Fibroblast of skin of right biceps (primary cell): Measurements from ENCODE around the gene CCDC171.
"Not testable (repeated sequence)": the region's sequence is repeated elsewhere in the genome, so short reads cannot be mapped to it uniquely, and the experiment has no call there.

Experiments
- DNase-seq: peaks from one replicate; pipeline ENCODE4 v3.0.0-alpha.2; 2013

The CCDC171 gene

DNA sequence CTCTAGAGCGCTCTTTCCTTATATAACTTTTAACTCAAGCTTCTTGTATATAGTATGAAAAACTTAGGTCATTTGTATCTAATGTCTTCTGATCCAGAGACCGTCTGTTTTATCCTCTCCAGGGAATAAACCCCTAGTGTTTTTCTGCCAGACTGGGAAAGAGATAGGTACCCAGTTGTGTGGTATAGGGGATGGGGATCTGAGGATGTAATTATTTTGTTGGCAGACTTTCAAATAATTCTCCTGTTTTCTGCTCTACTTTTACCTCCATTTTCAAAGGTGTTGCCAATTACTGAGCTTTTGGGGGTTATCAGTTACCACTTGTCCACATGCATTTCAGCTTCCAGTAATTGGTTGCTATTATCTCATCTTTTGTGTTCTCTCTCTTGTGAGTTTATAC is 17.9 kb downstream of the CCDC171 start:
- DNase-seq, result no peak

DNA sequence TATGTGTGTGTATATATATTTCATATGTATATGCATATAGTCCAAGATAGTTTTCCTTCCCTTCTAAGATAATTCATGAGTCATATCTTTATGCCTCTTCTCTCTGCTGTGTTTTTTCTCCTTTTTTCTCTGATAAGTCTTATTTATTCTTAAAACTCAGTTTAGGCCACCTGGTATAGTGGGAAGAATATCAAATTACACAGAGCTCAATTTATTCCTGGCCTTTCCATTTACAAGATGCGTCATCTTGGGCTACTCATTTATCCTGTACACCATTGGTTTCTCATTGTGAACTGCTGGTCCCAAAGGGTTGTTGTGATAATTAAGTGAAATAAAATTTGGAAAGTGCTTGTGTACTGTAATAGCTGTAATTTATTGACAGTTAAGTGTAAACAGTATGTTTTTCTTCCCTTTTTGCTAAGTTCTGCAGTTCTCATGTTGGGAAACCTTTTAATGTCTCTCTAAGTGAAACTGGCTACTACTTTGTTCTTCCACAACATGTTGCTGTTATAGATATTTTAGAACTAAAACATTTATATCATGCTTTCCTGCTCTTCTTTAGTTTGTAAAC is 19.4 kb downstream of the CCDC171 start:
- DNase-seq, result no peak

DNA sequence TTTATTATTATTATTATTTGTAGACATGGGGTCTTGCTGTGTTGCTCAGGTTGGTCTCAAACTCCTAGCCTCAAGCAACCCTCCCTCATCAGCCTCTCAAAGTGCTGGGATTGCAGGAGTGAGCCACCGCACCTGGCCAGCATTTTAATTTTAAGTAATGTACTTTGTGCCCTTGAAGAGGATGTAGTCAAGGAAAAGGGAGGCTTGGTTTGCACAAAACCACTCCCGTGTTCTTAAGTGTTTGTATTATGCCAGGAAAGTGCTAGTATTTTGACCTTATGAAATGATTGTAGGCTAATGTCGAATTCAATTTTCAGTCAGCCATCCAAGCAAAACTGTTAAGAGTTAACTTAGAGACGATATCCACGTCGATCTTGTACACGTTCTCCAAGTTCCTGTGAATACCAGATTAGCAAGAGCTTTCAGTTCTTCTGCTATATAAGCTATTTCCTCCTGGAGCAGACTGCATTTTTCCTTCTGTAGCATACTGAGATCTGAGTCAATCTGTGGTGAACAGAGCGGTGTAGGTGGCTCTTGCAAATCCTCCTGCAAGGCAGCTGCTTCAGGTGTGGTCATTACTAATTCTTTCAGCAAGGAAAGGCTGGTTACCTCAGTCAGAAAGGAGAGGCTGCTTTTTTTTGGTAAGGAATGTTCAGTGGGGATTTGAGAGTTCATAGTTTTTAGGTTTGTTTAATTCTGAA is 23.7 kb downstream of the CCDC171 start:
- DNase-seq, result no peak

DNA sequence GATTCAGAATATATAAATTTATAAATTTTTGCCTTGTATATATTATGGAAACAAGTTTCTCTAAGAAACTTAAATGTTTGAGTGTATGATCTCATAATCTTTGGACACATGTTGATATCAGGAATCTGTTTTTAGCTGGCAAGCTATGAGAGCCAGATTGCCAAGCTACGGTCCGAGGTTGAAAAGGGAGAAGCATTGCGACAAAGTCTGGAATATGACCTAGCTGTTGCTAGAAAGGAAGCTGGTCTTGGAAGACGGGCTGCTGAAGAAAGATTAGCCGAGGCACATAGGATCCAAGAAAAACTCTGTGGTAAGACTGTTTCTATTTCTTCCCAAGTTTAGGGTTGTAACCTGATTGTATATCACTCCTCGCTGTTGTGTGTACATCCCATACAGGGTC is 25.9 kb downstream of the CCDC171 start:
- DNase-seq, result no peak

DNA sequence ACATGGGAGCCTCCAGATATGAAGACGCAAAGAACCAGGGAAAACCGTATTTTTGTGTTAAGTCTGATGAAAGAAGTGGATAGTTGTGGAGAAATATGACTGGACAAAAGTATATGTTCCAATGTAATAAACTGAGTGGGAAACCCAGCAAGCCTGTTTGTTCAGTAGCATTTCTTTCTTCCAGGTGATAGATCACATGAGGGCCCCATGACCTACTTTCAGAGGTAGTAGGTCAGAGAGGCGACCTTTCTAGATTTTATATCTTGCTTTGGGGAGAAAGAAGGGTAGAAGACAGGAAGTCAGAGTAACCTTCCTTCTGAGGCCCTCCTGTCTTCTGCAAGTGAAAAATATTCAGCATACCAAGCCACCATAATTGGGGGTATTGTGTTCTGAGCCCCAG is 31.5 kb downstream of the CCDC171 start:
- DNase-seq, result no peak

DNA sequence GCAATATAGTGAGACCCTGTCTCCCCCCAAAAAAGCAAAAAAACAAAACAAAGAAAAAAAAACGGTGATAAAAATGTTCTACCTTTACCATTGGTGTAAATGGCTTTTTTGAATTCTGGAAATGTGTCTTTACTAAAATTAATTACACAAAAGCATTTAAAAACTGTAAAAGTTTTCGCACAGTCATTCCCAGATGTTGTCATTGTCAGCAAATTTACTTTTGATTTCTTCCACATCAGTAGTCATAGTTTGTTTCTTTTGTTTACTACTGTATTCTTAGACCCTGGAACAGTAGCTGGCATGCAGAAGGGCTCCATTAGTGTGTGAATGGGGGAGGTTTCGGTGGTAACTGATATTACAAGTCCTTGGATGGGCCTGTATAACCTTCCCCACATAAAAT is 39.5 kb downstream of the CCDC171 start:
- no peak for DNase-seq

DNA sequence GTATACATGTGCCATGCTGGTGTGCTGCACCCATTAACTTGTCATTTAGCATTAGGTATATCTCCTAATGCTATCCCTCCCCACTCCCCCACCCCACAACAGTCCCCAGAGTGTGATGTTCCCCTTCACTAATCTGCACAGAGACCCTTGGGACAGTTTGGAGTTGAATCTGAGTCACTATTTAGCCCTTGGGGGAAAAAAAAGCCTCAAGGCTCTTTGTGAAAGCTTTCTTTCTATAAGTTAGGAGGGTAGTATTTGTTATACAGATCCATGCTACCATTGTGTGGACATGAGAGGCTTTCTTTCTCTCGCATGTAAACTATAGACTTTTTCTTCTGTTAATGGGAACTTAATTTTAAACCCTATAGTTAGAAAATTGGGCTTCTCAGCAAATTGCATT is 40.1 kb downstream of the CCDC171 start:
- not testable (repeated sequence) for DNase-seq

DNA sequence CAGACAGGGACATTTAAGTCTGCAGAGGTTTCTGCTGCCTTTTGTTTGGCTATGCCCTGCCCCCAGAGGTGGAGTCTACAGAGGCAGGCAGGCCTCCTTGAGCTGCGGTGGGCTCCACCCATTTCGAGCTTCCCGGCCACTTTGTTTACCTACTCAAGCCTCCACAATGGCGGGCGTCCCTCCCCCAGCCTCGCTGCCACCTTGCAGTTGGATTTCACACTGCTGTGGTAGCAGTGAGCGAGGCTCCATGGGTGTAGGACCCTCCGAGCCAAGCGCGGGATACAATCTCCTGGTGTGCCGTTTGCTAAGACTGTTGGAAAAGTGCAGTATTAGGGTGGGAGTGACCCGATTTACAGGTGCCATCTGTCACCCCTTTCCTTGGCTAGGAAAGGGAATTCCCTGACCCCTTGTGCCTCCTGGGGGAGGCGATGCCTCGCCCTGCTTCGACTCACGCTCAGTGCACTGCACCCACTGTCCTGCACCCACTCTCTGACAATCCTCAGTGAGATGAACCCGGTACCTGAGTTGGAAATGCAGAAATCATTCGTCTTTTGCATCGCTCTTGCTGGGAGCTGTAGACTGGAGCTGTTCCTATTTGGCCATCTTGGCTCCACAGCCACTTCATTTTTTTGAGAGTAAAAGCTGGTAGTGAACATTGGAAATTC is 48.0 kb downstream of the CCDC171 start:
- DNase-seq, result not testable (repeated sequence)

DNA sequence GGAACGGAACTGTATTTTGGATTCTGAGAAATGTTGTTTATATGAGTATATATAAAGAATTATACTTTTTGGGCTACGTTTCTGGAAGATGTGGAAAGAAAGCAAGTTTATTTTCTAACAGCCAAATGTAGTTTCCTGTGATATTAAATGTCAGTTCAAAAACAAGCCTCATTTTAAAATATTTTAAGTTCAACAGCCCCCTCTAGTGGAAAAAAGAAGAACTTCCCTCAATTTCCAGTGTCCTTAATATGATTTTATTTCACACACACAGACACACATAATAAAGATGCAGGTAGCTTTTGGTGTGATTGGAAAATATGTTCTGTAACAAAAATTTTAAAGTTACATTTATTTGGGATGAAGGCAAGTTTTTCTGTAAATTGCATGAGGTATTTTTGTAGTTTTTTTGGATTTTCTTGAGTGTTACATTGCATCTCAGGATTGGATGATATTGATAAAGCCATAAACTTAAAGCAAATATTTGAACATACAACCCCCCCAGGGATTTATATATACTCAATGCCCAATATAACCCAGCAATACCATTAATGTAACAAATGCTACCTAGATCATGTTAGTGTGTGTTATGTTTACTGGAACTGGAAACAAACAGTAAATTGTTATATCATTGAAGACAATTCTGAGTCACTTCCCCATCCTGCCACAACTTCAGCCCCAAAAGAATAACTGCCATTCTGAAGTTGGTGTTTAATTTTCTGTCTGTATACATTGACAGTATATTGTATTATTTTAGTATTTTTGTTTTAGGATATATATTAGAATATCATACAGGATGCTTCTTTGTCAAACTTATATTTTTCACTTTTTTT is 54.0 kb downstream of the CCDC171 start:
- peak; percentile 43 for DNase-seq

DNA sequence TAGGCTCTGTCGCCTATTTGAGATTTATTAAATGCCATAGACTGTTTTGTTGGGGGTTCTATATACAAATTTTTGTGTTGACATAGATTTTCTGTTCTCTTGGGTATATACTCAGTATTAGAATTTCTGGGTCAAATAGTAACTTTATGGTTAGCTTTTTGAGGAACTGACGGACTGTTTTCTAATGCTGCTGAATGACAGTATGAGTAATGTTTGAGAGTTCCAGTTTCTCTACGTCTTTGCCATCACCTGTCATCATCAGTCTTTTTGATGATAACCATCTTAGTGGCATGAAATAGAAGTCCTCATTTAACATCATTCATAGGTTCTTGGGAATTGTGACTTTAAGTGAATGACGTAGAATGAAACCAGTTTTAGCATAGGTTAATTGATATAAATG is 60.1 kb downstream of the CCDC171 start:
- no peak for DNase-seq

DNA sequence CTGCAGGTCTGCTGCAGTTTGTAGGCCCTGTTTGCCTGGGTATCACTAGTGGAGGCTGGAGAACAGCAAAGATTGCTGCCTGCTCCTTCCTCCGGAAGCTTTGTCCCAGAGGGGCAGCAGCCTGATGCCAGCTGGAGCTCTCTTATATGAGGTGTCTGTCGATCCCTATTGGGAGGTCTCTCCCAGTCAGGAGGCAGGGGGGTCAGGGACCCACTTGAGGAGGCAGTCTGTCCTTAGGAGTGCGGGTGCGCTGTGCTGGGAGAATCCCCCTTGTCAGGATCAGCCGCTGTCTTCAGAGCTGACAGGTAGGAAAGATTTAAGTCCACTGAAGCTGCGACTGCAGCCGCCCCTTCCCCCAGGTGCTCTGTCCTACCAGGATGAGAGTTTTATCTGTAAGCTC is 64.9 kb downstream of the CCDC171 start:
- no peak for DNase-seq

DNA sequence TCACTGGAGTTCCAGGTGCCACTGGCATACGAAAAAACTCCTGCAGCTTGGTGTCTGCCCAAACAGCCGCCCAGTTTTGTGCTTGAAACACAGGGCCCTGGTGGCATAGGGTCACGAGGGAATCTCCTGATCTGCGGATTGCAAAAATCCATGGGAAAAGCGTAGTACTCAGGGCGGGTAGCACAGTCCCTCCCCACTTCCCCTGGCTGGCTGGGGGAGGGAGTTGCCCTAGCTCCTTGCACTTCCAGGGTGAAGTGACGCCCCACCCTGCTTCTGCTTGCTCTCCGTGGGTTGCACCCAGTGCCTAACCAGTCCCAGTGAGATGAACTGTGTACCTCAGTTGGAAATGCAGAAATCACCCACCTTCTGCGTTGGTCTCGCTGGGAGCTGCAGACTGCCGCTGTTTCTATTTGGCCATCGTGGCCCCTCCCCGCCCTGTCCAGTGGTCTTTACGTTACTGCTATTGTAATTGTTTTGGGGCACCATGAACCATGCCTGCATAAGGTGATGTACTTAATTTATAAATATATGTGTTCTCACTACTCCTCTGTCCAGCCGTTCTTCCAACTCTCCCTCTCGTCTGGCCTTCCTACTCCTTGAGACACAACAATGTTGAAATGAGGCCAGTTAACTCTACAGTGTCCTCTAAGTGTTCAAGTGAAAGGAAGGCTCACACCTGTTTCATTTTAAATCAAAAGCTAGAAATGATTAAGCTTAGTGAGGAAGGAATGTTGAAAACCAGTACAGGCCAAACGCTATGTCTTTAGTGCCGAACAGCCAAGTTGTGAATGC is 65.9 kb downstream of the CCDC171 start:
- no peak for DNase-seq

DNA sequence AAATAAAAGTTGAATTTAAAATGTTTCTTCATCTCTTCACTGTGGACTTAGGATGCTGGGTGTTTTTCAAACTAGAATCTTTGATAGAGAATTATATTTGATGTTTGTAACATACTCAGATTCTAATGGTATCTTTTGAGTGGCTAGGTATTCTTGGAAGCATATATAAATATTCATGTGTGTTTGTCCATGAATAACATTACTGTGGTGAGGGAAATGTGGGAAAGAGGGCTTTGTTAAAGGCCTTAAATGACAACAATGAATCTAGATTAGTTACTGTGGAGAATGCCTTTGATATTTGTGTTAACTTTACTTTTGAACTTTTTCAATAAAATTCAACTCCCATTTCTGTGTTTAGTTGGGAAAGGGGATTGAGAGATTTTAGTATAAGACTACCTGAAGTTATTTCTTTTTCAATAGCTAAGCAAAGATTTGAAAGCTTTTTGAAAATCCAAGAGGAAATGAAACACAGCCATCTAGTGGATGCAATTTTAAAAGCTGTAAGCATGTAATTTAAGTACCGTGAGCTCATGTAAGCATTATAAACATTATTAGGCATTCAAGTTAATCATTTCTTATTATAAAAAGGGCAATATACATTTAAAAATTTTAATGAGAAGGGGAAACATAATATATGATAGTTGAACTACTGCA is 69.6 kb downstream of the CCDC171 start:
- DNase-seq, result peak; percentile 22

DNA sequence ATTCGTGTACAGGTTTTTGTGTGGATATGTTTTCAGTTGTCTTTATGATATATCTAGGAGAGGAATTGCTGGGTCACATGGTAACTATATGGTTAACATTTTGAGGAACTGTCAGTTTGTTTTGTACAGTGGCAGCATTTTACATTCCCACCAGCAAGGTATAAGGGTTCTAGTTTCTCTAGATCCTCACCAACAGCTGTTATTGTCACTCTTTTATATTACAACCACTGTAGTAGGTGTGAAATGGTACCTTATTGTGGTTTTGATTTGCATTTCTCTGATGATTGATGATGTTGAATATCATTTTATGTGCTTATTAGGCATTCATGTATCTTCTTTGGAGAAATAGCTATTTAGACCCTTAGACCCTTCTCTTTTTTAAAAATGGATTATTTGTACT is 82.9 kb downstream of the CCDC171 start:
- no peak for DNase-seq

DNA sequence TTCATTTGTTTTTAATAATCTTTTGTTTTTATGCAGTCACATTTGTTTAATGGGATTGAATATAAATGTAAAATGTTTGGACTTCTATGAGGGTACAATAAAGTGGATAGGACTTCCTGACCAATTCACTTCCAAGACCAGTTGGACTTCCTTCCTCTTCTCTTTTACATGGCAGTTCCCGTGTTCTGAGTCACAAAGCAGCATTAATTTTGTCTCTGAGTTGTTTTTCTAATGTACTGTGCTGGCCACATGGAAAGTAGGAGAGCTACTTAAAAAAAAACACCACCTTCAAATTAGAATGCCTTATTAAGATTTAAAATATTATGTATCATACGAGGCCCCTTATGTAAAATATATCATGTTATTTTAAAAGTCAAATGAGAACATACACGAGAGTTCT is 87.3 kb downstream of the CCDC171 start:
- no peak for DNase-seq

DNA sequence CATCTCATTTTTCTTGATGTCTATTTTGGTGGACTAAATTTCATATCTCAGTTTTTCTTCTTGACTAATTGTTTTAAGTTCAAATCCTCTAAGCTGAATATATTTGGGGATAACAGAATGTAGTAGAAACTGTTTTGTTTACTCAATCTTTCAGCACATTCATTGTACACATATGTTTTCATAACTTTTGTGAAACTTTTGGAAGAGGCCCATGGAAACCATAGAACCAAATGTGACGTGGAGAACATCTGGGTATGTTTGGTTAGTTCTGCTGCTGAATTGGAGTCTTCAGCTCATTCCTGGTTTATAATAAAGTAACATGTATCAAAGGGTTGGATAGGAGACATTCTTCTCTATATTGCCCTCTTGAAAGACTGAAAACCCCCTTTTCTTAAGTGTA is 88.4 kb downstream of the CCDC171 start:
- DNase-seq, result no peak

DNA sequence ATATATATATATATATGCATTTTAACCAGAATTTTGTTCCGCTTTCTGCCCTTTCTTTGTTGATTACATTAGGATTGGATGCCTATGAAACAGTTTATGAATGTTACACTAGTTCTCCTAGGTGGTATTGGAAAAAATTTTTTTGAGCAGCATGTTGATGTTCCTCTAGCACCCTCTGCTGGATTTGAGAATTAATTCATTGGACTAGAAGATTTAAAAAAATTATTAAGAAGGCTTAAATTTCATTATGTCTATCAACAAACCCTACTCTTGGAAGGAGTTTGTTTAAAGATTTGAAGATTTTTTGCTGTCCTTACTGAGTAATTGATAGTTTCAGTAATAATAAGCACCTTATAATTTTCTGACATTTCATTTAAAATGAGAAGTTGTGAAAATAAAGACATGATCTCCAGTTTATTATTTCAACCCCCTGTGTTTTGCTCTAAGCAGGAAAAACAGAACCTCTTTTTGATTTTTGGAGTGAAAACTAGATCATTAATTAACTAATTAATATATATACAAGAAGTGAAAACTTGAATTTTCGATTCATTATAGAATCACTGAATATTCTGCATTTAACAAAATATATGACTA is 89.6 kb downstream of the CCDC171 start:
- DNase-seq, result peak; percentile 34

DNA sequence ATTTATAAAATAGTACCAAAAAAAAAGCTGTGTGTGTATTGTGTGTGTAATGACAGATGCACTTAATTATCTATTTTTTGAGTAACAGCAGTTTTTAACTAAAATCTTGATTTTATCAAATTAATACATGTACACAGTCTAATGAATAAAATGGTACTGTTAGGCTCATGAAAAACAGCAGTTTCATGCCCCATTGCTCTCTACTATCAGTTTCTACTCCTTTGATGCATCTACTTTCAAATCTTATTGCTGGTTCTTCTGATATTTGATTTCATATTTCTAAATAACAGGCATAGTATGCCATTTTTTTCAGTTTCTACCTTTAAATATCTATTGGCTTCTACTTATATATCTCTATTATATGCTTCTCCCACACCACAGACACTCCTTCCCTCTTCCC is 117.4 kb downstream of the CCDC171 start:
- DNase-seq, result no peak

DNA sequence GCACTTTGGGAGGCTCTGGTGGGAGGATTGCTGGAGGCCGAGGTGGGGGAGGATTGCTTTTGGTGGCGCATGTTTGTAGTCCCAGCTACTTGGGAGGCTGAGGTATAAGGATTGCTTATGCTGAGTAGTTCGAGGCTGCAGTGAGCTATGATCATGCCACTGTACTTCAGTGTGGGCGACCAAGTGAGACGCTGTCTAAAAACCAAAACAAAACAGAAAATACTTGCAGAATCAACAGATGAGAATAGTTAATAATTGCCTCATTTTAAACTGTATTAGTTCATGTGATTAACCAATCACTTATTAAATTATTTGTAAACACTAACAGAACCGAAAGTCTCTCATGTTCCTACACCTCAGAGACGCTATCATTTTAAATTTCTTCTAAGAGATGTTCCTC is 118.1 kb downstream of the CCDC171 start:
- no peak for DNase-seq

DNA sequence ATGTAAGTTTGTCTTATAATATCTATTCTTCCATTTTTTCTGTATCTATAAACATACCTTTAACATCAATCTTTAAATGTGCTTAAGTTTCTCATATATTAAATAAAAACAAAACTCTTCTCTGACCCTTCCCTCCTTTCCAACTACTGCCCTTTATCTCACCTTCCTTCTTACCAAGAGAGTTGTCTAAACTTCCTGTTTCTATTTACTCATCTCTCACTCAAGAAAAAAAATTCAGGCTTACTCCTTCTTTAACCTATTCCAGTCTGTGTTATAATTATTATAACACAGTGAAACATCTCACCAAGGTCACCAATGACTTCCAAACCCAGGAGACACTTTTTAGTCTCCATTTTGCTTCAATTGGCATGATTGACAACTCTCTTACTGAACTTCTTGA is 140.9 kb downstream of the CCDC171 start:
- DNase-seq, result no peak

DNA sequence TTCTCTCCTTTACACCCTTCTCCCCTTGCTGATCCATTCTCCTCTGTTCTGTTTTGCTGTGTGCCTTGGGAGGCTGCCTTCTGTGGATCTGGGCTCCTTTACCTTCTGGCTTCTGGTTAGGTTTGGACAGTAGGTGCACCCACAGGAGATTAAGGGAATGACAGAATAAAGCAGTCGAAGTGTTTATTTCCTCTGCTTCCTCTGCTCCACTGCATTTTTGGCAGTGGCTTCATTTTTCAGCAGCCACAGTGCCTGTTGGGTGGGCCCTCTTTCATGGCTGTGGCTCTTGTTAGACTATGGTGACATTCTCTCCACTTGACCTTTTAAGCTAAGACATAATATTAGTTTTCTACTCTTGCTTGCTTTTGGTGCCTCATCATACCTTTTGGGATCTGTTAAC is 144.1 kb downstream of the CCDC171 start:
- DNase-seq, result peak; percentile 48

DNA sequence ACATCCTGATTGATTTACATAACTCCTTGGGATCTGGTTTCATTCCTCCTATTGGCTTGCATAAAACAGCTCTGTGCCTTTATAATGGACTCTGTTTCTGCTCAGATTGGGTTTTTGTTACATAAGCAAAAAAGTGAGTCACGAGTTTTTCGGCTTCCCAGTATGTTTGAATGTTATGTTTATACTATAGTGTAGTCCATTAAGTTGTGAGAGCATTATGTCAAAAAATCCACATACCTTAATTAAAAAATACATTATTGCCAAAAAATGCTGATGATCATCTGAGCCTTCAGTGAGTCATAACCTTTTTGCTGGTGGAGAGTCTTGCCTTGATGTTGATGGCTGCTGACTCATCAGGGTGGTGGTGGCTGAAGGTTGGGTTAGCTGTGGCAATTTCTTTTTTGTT is 144.6 kb downstream of the CCDC171 start:
- DNase-seq, result peak; percentile 94
